NCI-H82 treated with DMSO at 0.1 percent for 48 hours (cell line): ENCODE measurements around the gene YAF2.
"Not testable (repeated sequence)": the region's sequence is repeated elsewhere in the genome, so short reads cannot be mapped to it uniquely, and the experiment has no call there.

Experiments used
- DNase-seq: peaks from one replicate; lab custom pipeline; 2025; ENCODE audit not compliant: unreplicated experiment; lab: John Stamatoyannopoulos, UW

The YAF2 gene

GRCh38 chr12:42199007-42199406 lies 39.0 kb downstream of the YAF2 start:
- DNase-seq: no peak

DNA sequence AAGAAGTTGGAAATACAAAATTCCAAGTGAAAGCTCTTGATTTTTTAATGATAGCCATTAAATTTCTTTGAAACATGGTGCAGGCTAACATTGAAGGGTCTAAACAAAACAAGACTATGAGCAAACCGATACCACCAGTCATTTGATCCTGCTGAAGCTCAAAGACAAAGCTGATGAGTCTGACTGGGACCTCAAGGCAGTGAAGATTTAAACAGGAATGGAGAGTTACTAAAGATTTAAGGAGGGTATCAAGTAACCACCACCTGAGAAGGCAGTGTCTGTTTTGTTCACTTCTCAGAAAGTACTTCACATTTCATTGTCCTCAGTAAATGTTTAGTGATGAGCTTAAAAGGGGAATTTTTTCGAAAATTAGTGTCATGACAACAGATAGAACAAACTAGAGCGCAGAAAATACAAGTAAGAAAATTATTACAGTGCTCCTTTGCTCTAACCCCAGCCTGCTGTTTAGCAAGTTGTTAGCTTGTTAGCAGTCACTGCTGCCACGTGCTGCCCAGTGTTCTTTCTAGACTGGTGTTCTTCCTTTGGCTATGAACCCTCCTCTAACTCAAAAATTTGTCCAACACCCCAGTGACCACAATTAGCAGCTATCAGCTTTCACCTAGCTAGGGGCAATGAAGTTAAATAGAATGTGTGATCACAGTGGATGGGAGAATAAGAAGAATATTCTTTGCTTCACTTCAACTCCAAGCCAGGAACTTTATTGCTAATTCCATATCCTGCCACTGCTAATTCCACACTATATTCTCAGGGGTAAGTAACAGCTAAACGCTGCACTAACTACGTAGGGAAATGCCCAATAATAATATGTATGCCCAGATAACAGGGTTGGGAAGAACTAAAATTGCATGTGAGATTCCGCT lies 41.1 kb downstream of the YAF2 start:
- no peak for DNase-seq

DNA sequence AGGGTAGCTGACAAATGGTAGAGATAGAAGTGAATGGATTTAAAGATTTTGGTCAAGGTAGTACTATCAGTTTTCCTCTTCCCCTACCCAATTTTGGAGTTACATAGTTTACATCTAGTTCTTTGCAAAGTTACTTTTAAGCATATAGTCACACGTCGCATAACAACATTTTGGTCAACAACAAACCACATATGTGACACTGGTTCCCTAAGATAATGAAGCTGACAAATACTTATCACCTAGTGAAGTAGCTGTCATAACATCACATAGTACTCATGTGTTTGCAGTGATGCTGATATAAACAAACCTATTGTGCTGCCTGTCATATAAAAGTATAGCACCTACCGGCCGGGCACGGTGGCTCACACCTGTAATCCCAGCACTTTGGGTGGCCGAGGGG lies 45.4 kb downstream of the YAF2 start:
- no peak for DNase-seq

GRCh38 chr12:42192258-42192657 lies 45.8 kb downstream of the YAF2 start:
- DNase-seq: no peak

- no peak for DNase-seq
These were observed 47.7 kb downstream of the YAF2 start for GRCh38 chr12:42190376-42190775.

GRCh38 chr12:42188275-42188674 lies 49.8 kb downstream of the YAF2 start:
- DNase-seq: not testable (repeated sequence)

DNA sequence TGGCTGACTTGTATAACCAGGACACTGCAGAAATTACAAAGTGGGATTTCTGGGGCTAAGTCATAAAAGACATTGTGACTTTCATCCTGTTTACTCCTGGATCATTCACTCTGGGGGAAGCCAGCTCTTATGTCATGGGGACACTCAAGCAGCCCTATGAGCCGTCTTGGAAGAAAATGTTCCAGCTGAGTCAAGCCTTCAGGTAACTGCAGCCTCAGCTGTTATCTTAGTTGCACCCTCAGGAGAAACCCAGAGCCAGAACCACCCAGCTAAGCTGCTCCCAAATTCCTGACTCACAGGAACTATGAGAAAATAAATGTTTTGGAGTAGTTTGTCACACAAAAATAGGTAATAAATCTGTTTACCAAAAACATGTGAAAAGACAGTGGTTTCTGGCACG lies 50.2 kb downstream of the YAF2 start:
- no peak for DNase-seq

DNA sequence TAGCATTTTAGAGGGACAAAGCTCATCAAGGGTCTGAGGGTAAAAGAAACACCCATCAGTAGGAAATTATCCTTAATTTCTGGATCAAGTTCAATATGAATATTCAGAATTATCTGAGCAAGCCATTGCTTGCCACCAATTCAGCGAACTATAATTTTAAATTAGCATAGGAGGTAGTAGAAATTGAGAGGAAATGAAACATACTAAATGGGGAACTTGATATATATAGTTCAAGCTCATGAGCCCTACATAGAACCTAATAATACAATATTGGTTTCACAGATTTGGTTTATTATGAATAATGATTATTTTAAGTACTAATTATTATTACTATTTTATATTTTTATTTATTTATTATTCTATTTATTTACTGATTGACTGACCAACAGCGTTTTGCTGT lies 51.3 kb downstream of the YAF2 start:
- no peak for DNase-seq

DNA sequence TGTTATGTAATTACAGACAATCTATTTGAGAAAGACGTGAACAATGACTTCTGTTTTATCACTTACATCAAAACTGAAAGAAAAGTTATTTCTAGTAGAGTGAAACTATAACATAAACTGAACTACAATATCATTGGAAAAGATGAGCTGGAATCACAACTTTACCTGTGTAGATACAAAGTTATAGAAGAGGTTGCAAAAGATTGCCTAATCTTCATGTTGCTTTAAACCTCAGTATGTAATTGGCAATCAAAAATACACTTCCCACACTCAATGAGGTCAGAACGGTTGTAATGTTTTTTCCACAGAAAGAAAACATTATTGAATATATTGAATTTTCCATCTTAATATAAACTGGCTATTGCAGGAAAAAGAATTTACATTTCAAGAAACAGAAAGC lies 55.7 kb downstream of the YAF2 start:
- no peak for DNase-seq

GRCh38 chr12:42180990-42181596 lies 57.0 kb downstream of the YAF2 start:
- no peak for DNase-seq

GRCh38 chr12:42178101-42178500 lies 59.9 kb downstream of the YAF2 start:
- no peak for DNase-seq

- DNase-seq: no peak
These were observed 63.1 kb downstream of the YAF2 start for GRCh38 chr12:42174978-42175377.

DNA sequence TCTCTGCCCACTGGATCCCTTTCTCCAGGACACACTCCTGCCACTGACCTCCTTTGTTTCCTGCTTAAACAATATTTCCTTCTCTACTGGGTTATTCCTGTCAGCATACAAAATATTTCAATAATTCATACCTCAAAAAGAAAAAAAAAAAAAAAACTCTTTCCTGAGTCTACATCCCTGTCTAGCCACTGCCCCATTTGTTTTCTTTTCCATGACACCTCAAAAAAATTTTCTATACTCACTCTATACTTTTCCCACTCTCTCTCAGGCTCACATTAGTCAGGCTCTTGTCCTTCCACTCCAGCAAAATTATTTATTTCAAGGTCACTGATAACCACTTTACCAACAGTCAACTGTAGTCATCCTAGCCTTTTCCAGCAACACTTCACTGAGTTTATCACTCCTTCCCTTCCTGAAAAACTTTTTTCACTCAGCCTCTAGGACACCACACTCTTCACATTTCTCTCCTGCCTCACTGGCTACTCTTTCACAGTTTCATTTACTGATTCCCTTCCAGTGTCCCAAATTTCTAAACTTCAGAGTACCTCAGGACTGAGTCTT lies 64.0 kb downstream of the YAF2 start:
- DNase-seq: no peak

GRCh38 chr12:42172441-42173210 lies 65.4 kb downstream of the YAF2 start:
- DNase-seq: no peak

DNA sequence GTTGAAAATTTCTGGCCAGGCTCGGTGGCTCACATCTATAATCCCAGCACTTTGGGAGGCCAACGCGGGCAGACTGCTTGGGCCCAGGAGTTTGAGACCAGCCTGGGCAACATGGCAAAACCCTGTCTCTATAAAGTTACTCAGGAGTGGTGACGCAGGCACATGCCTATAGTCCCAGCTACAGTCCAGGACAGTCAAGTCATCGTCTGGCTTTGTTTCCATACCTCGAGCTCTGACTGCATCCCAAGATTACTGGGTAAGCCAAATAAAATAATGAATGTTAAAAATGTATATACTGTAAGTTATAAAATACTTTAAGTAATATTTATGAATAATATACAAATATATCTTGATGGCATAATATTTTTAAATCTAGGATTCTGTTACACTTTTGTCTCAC lies 70.3 kb downstream of the YAF2 start:
- no peak for DNase-seq

DNA sequence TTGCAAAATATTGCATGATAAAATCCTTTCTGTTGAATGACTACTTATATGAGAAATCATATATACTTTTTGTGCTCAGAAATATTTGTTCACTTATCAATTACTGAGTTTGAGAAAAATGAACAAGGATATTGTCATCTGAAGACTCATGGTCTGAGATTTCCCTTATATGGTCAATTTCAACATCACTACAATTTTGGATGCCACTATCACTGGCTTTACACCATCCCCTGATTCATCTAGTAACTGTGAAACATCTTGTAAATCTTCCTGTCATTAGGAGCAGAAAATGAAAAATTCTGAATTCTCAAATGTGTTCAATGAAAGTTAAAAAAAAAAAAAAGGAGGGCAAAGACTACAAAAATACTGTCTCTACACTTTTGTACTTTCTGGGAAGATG lies 71.5 kb downstream of the YAF2 start:
- DNase-seq: no peak

DNA sequence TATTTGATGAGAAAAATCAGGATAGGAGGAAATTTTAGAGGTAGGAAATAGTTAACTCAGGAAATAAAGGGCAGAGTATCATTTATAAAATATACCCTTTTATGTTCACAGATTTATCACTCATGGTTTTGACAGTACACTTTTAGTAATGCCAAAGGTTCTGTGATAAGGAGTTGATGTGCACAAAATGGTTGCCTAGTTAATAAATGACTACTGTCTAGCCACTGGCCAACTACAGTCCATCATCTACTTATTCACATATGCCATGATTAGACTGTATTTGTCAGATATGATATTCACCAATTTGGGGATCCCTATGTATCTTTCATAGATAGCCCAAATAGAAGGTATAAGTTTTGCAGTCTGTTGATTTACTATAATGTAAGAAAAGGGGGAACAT lies 74.1 kb downstream of the YAF2 start:
- DNase-seq: no peak

DNA sequence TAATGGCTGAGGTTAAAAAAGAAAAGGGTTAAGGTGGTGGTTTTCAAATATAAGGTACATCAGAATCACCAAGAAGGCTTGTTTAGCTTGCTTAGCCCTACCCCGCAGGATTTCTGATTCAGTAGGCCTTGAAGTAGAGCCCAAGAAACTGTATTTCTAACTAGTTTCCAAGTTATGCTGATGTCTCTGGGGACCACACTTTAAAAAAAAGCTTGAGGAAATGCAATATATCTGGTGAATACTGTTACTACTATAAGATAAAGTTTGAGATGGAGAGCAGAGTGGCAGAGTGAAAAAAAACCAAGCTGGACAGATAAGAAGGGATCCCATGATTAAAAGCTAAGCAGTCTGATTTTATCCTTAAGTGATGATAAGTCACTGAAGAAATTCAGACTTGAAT lies 75.1 kb downstream of the YAF2 start:
- DNase-seq: no peak

DNA sequence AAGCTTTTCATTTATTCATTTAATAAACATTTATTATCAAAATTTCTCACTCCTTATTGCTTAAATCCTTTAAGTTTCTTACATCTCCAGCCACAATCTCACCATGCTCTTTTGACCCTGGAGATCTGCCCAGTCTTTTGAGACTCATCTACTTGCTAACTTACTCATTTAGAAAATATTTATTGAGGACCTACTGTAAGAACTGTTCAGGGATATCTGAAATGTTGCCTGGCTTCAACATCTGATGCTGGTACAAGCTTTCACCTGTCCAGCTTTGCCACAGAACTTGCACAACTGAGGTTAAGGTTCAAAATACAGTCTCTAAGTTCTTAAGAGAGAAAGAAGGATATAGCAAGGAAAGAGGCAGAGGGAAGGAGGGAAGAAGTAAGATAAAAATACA lies 75.9 kb downstream of the YAF2 start:
- DNase-seq: no peak

DNA sequence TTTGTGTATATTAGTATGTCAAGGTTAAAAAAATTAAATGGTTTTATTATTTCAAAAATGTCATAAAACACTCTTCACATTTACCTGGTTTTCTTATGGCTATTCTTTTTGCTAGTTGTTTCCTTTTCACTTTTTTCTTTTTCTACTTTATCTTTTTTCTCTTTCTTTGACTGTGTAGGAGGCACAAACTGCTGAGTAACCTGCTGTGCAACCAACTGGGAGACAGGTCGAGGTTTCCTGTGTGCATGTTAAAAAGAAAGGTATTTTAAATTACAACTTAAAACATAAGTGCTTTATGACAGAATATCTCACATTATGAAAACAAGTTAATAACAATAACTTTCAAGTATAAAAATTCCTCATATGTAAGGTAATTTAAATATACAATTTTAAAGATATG lies 76.5 kb downstream of the YAF2 start:
- no peak for DNase-seq

DNA sequence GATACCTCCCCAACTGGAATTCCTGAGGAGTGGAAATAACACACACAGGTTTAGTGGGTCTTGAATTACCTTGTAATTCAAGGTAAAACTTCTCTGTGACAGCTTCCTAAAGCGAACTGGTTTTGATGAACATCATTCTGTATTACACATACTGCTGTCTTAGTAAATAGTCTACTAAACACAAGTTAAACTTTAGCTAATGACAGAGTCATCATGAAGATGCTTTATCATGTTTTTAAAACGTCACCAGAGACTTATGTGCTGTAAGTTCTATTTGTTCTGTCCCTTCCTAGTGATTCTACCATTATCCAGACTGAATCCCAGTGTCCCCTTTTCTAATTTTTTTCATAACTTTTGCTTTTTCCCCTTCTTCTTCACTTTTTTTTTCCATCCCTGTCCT lies 81.8 kb downstream of the YAF2 start:
- DNase-seq: no peak
